ENCODE measurements around the gene ADARB1. TPM values are rescaled to one million over a fixed set of nuclear protein-coding genes. Genes with fewer than 3 reads are reported as not detected.

ADARB1 gene
- total and polyA plus RNA-seq, 5 donors: 9.1 to 23.8 (median 19.2) TPM

GRCh38 chr21:45102391-45102932, 28.1 kb downstream of the ADARB1 start:
- no peaks in the 10 kb centered on the region for H3K27me3 ChIP-seq (ENCODE audit: control insufficient read depth, insufficient read depth)
- intact Hi-C loops (cut with DNase I): no loop called here
- H3K4me3 ChIP-seq (ENCODE audit: low read length): no peak overlapping the region
- no peaks in the 10 kb centered on the region for H3K9me3 ChIP-seq (ENCODE audit: control insufficient read depth, low read length)
- peak overlapping the region; percentile 1 for H3K27ac ChIP-seq (ENCODE audit: low read length)
- ATAC-seq (peak; percentile 72), DNase-seq (no peak)
- 47% methylated on average over 2 of the region's 2 CpGs for WGBS
- peaks cover 21% of the 10 kb centered on the region for H3K4me1 ChIP-seq (ENCODE audit: control insufficient read depth, insufficient read depth, low read length)

- ATAC-seq (no peak), DNase-seq (no peak)
- WGBS: 76% methylated on average over 9 of the region's 9 CpGs
- intact Hi-C loops (cut with DNase I): no loop called here
- H3K4me1 ChIP-seq (ENCODE audit: control insufficient read depth, insufficient read depth, low read length): peaks cover 22% of the 10 kb centered on the region
- H3K27me3 ChIP-seq (ENCODE audit: control insufficient read depth, insufficient read depth): no peaks in the 10 kb centered on the region
- H3K27ac ChIP-seq (ENCODE audit: low read length): peak overlapping the region; percentile 39
- H3K9me3 ChIP-seq (ENCODE audit: control insufficient read depth, low read length): no peaks in the 10 kb centered on the region
- H3K4me3 ChIP-seq (ENCODE audit: low read length): no peak overlapping the region
These were observed 29.7 kb downstream of the ADARB1 start for GRCh38 chr21:45103971-45104520.

DNA sequence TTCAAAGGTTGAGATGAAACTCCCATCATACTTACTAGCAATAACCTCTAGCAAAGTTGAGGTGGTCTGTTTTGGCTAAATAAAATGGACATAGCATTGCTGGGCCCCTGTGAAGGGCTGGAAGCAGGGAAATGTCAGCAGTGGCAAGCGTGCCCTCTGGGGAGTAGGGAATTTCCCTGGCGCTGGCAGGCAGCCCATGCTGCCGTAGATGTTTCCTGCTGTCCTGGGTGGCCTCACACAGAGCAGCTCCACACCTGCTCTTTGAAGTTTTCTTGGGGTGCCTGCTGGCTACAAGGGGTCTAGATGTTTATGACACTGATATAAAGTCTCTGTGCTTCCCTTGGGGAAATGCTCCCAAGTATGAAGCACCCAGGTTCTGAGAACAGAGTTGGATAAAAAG, 30.2 kb downstream of the ADARB1 start:
- DNase-seq (peak in 2 of 3 donors; percentile 66 to 69), ATAC-seq (peak; percentile 57 to 58)
- H3K27ac ChIP-seq (ENCODE audit: low read length): no peak overlapping the region
- H3K4me3 ChIP-seq (ENCODE audit: low read length): no peak overlapping the region
- intact Hi-C loops (cut with DNase I): no loop called here
- WGBS: 27% methylated on average over 3 of the region's 3 CpGs
- H3K4me1 ChIP-seq (ENCODE audit: control insufficient read depth, insufficient read depth, low read length): peaks cover 23% of the 10 kb centered on the region
- no peaks in the 10 kb centered on the region for H3K27me3 ChIP-seq (ENCODE audit: control insufficient read depth, insufficient read depth)
- H3K9me3 ChIP-seq (ENCODE audit: control insufficient read depth, low read length): no peaks in the 10 kb centered on the region

DNA sequence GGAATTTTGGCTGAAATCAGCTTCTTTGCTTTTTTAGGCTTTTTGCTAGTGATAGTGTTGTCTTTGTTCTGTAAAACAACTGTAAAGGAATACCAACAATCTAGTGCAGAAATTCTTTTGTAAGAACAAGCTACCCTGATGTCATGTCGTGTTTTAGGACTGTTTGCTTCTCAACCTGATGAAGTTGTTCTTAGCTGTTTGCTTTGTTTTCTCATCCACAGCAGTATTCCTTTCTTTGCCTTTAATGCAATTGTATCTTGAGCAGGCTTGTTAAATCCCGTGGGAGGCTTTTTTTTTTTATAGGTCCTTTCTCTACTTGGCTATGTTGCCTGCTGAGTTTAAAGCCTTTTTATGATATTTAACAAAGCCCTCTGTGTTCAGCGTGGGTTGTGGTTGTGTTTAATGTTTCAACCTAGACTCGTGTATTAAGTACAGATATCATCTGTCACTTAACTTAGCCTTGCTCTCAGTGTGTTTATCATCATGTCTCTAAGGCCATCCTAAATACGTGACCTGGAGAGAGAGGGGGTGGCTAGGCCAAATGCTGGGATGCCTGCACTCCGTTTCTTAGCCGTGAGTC, 31.6 kb downstream of the ADARB1 start:
- no peaks in the 10 kb centered on the region for H3K9me3 ChIP-seq (ENCODE audit: control insufficient read depth, low read length)
- DNase-seq (no peak), ATAC-seq (no peak)
- H3K27ac ChIP-seq (ENCODE audit: low read length): no peak overlapping the region
- H3K4me1 ChIP-seq (ENCODE audit: control insufficient read depth, insufficient read depth, low read length): peaks cover 20% of the 10 kb centered on the region
- no peaks in the 10 kb centered on the region for H3K27me3 ChIP-seq (ENCODE audit: control insufficient read depth, insufficient read depth)
- H3K4me3 ChIP-seq (ENCODE audit: low read length): no peak overlapping the region
- 45% methylated on average over 7 of the region's 7 CpGs for WGBS
- intact Hi-C loops (cut with DNase I): no loop called here

GRCh38 chr21:45108034-45108790, 33.8 kb downstream of the ADARB1 start:
- no peaks in the 10 kb centered on the region for H3K27me3 ChIP-seq (ENCODE audit: control insufficient read depth, insufficient read depth)
- no peak overlapping the region for H3K4me3 ChIP-seq (ENCODE audit: low read length)
- H3K9me3 ChIP-seq (ENCODE audit: control insufficient read depth, low read length): no peaks in the 10 kb centered on the region
- no peak for DNase-seq
- WGBS: 98% methylated on average over 6 of the region's 6 CpGs
- peaks cover 20% of the 10 kb centered on the region for H3K4me1 ChIP-seq (ENCODE audit: control insufficient read depth, insufficient read depth, low read length)
- intact Hi-C loops (cut with DNase I): no loop called here
- no peak for ATAC-seq
- H3K27ac ChIP-seq (ENCODE audit: low read length): no peak overlapping the region

DNA sequence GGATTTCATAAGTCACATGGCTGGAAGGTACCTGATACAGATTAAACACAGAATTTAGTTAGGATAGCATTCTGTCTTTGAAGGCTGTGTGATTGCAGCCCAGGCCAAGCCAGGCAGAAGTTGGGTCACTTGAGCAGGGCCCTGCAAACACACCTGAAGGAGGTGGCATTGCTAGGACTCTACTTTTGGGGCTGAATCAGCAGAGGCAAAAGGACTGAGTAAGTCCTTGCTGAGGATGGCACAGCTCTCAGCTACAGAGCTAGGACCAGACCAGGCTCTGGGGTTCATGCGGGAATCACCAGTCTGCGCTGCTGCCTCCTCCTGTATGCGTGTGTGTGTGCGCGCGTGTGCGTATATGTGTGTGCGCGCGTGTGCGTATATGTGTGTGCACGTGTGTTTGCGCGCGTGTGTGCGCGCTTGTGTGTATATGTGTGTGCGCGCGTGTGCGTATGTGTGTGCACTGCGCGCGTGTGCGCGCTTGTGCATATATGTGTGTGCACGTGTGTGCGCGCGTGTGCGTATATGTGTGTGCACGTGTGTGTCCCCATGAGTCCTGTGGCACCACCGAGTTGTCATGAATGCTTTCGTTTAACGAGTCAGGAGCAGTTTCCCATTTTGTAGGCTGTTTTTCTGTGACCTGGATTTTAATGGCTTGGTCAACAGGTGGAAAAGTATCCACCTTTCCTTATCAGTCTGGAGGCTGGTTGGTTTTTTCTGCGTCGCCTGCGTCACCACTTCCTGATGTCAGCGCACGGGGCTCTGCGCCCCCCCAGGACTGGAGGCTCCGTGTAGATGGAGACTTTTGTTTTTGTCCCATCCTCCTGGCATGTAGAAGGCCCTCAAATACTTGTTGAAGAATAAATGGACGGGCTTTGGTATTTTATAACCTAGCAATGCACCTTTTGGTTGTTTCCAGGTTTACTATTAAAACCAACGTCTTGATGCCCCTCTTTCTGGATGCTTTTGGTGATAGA, 34.7 kb downstream of the ADARB1 start:
- Histone ChIP-seq H3K9me3 (ENCODE audit: control insufficient read depth, low read length) (no peaks in the 10 kb centered on the region), H3K4me1 (ENCODE audit: control insufficient read depth, insufficient read depth, low read length) (peaks cover 19% of the 10 kb centered on the region), H3K27me3 (ENCODE audit: control insufficient read depth, insufficient read depth) (no peaks in the 10 kb centered on the region), H3K27ac (ENCODE audit: low read length) (no peak overlapping the region), H3K4me3 (ENCODE audit: low read length) (peak overlapping the region; percentile 18)
- DNase-seq (no peak), ATAC-seq (peak in 1 of 2 donors; percentile 7)
- 85% methylated on average over 44 of the region's 44 CpGs for whole genome bisulfite sequencing
- intact Hi-C loops (cut with DNase I): no loop called here

- Histone ChIP-seq H3K4me1 (ENCODE audit: control insufficient read depth, insufficient read depth, low read length) (peaks cover 13% of the 10 kb centered on the region), H3K9me3 (ENCODE audit: control insufficient read depth, low read length) (no peaks in the 10 kb centered on the region), H3K4me3 (ENCODE audit: low read length) (peak overlapping the region; percentile 18), H3K27ac (ENCODE audit: low read length) (no peak overlapping the region), H3K27me3 (ENCODE audit: control insufficient read depth, insufficient read depth) (no peaks in the 10 kb centered on the region)
- DNase-seq (no peak), ATAC-seq (peak in 1 of 2 donors; percentile 37)
- 37% methylated on average over 15 of the region's 15 CpGs for WGBS
- intact Hi-C loops (cut with DNase I): no loop called here
These were observed 35.6 kb downstream of the ADARB1 start for GRCh38 chr21:45109831-45110492.

- 63% methylated on average over 18 of the region's 18 CpGs for WGBS
- Histone ChIP-seq H3K27ac (ENCODE audit: low read length) (peak overlapping the region; percentile 0), H3K4me1 (ENCODE audit: control insufficient read depth, insufficient read depth, low read length) (peaks cover 16% of the 10 kb centered on the region), H3K4me3 (ENCODE audit: low read length) (no peak overlapping the region), H3K27me3 (ENCODE audit: control insufficient read depth, insufficient read depth) (no peaks in the 10 kb centered on the region), H3K9me3 (ENCODE audit: control insufficient read depth, low read length) (no peaks in the 10 kb centered on the region)
- ATAC-seq (no peak), DNase-seq (no peak)
- intact Hi-C loops (cut with DNase I): no loop called here
These were observed 36.7 kb downstream of the ADARB1 start for GRCh38 chr21:45110873-45111624.

DNA sequence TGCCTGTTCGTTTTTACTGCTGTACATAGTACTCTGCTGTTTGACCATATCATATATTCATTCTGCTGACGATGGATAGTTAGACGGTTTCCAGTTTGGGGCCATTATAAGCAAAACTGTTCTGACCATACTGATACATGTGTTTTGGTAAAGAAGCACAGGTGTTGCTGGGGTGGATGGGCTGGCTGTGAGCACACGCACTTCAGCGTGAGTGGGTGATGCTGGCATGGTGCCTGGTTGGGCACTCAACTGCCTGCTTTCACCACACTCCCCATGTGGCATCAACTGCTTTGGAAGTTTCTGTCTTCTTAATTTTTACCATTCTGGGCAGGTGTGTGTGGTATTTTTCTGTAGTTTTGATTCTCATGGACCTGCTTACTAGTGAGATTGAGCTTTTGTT, 37.3 kb downstream of the ADARB1 start:
- WGBS: 66% methylated on average over 5 of the region's 5 CpGs
- DNase-seq (peak in 1 of 3 donors; percentile 82), ATAC-seq (peak in 1 of 2 donors; percentile 56)
- Histone ChIP-seq H3K27me3 (ENCODE audit: control insufficient read depth, insufficient read depth) (no peaks in the 10 kb centered on the region), H3K4me1 (ENCODE audit: control insufficient read depth, insufficient read depth, low read length) (peaks cover 14% of the 10 kb centered on the region), H3K9me3 (ENCODE audit: control insufficient read depth, low read length) (no peaks in the 10 kb centered on the region), H3K27ac (ENCODE audit: low read length) (no peak overlapping the region), H3K4me3 (ENCODE audit: low read length) (no peak overlapping the region)
- intact Hi-C loops (cut with DNase I): no loop called here

GRCh38 chr21:45112371-45112770, 38.0 kb downstream of the ADARB1 start:
- no peak overlapping the region for H3K4me3 ChIP-seq (ENCODE audit: low read length)
- DNase-seq (no peak), ATAC-seq (no peak)
- intact Hi-C loops (cut with DNase I): no loop called here
- 60% methylated on average over 3 of the region's 3 CpGs for WGBS
- no peak overlapping the region for H3K27ac ChIP-seq (ENCODE audit: low read length)
- H3K9me3 ChIP-seq (ENCODE audit: control insufficient read depth, low read length): no peaks in the 10 kb centered on the region
- H3K4me1 ChIP-seq (ENCODE audit: control insufficient read depth, insufficient read depth, low read length): peaks cover 16% of the 10 kb centered on the region
- no peaks in the 10 kb centered on the region for H3K27me3 ChIP-seq (ENCODE audit: control insufficient read depth, insufficient read depth)
